ENCODE results near the gene ZBED5. TPM values are rescaled to one million over a fixed set of nuclear protein-coding genes. Genes with fewer than 3 reads are reported as not detected.
"Not testable (repeated sequence)": the region's sequence is repeated elsewhere in the genome, so short reads cannot be mapped to it uniquely, and the experiment has no call there.

The ZBED5 gene
- total and polyA plus RNA-seq, 9 of the 15 experiments (the other 6 are each of a cell fraction or from before 2014, with no cell fraction given): 12.4 to 70.7 (median 26.8) TPM

GRCh38 chr11:10823152-10823579 lies 34.7 kb downstream of the ZBED5 start (continued):
- 0 out of 4 replicates have a peak, but pooled peaks of 1 of the 2 experiments have one; percentile 9 for TF ChIP-seq RCOR1 (IDR thresholded peaks at IDR 0.05; ENCODE audit: borderline replicate concordance in 1 of 2, low read depth in 2 of 2, low read length in 2 of 2)

GRCh38 chr11:10822491-10822890 lies 35.4 kb downstream of the ZBED5 start:
- H3K4me3 ChIP-seq; CTCF ChIA-PET (ENCODE audit: low intra/inter-chr PET ratio); H3K4me2 ChIP-seq (ENCODE audit: insufficient read depth, low read length); H3K9me3 ChIP-seq (replicated peaks; ENCODE audit: control insufficient read depth, insufficient read depth, low read depth, low read length); H2AFZ ChIP-seq (ENCODE audit: low read depth, low read length); intact Hi-C loops (cut with micrococcal nuclease); H4K20me1 ChIP-seq (replicated peaks; ENCODE audit: control insufficient read depth, insufficient read depth, low read length); H3K27me3 ChIP-seq (ENCODE audit: control insufficient read depth in 2 of 2, insufficient read depth in 2 of 2, low read length in 2 of 2); H3K36me3 ChIP-seq (ENCODE audit: control insufficient read depth, insufficient read depth, low read length); H3K9ac ChIP-seq (ENCODE audit: insufficient read depth in 1 of 2, low read depth in 2 of 2, low read length in 2 of 2); in situ Hi-C loops (cut with MboI); DNase-seq (ENCODE audit: extremely low read depth in 1 of 4, low spot score in 3 of 4); H3K27ac ChIP-seq (ENCODE audit: extremely low read depth, low read depth, low read length); ATAC-seq; H3K79me2 ChIP-seq (ENCODE audit: control insufficient read depth, insufficient read depth, low read length); H3K9me1 ChIP-seq (ENCODE audit: control insufficient read depth, insufficient read depth, low read length); FAIRE-seq; BruUV-seq (replicated peaks): not testable (repeated sequence)
- H3K4me1 ChIP-seq (replicated peaks in 1 of 2; ENCODE audit: control insufficient read depth in 2 of 2, insufficient read depth in 2 of 2, low read length in 2 of 2): peaks cover 0 to 26% of the 10 kb centered on the region in 2 experiments; a peak in 4 of 5 replicates
- WGBS (ENCODE audit: insufficient coverage, low coverage, missing lambda C conversion rate): 83% methylated on average over 2 of the region's 3 CpGs
- POLR2A ChIA-PET: interaction anchor here (0.8 kb wide), 1 partner anchor 14 kb away, joined by 3 read pairs; the partner anchor contains the start of gene EIF4G2

GRCh38 chr11:10818594-10818993 lies 39.3 kb downstream of the ZBED5 start:
- BruUV-seq (replicated peaks): no TSS peak
- POLR2A ChIA-PET: interaction anchor here (4.6 kb wide), 1 partner anchor 9 kb away, joined by 37 read pairs; the partner anchor contains the start of gene EIF4G2
- no peak for TF ChIP-seq RBM25 (IDR thresholded peaks at IDR 0.05; ENCODE audit: low read depth, low read length, severe bottlenecking)
- no peak for TF ChIP-seq MECOM (CRISPR knock-in tag; IDR thresholded peaks at IDR 0.05)
- TF ChIP-seq CLOCK (CRISPR knock-in tag; IDR thresholded peaks at IDR 0.05; ENCODE audit: borderline replicate concordance): no peak
- TF ChIP-seq SAFB (IDR thresholded peaks at IDR 0.05; ENCODE audit: borderline replicate concordance, low read depth, low read length): no peak
- TF ChIP-seq KLF10 (CRISPR knock-in tag; IDR thresholded peaks at IDR 0.05): no peak
- TF ChIP-seq HMBOX1 (IDR thresholded peaks at IDR 0.05): no peak
- TF ChIP-seq SMARCA5 (IDR thresholded peaks at IDR 0.05): no peak
- no peak for TF ChIP-seq IRF1 (CRISPR knock-in tag; IDR thresholded peaks at IDR 0.05; ENCODE audit: borderline replicate concordance)

More at GRCh38 chr11:10818594-10818993, 39.3 kb downstream of the ZBED5 start:
- DNase-seq (ENCODE audit: extremely low read depth in 1 of 4, low spot score in 3 of 4): no peak
- no peak for ATAC-seq
- Histone ChIP-seq H3K4me1 (replicated peaks in 1 of 2; ENCODE audit: control insufficient read depth in 2 of 2, insufficient read depth in 2 of 2, low read length in 2 of 2) (peaks cover 0 to 8% of the 10 kb centered on the region in 2 experiments; a peak in 3 of 5 replicates), H3K9me1 (ENCODE audit: control insufficient read depth, insufficient read depth, low read length) (no peaks in the 10 kb centered on the region), H3K36me3 (ENCODE audit: control insufficient read depth, insufficient read depth, low read length) (no peaks in the 10 kb centered on the region), H3K9me3 (replicated peaks; ENCODE audit: control insufficient read depth, insufficient read depth, low read depth, low read length) (no peaks in the 10 kb centered on the region), H3K4me3 (no peak overlapping the region), H2AFZ (ENCODE audit: low read depth, low read length) (peak overlapping the region; percentile 29; the same call in 1 of the 2 replicates), H3K27me3 (ENCODE audit: control insufficient read depth in 2 of 2, insufficient read depth in 2 of 2, low read length in 2 of 2) (no peaks in the 10 kb centered on the region), H3K4me2 (ENCODE audit: insufficient read depth, low read length) (no peak overlapping the region), H4K20me1 (replicated peaks; ENCODE audit: control insufficient read depth, insufficient read depth, low read length) (no peaks in the 10 kb centered on the region), H3K79me2 (ENCODE audit: control insufficient read depth, insufficient read depth, low read length) (no peaks in the 10 kb centered on the region), H3K9ac (ENCODE audit: insufficient read depth in 1 of 2, low read depth in 2 of 2, low read length in 2 of 2) (no peak overlapping the region), H3K27ac (ENCODE audit: extremely low read depth, low read depth, low read length) (no peak overlapping the region)
- intact Hi-C loops (cut with micrococcal nuclease) (no loop called here), in situ Hi-C loops (cut with MboI) (no loop called here)
- 29% methylated on average over 1 of the region's 1 CpG for WGBS (ENCODE audit: insufficient coverage, low coverage, missing lambda C conversion rate)
- FAIRE-seq: no peak
- CTCF ChIA-PET (ENCODE audit: low intra/inter-chr PET ratio): interaction anchor here (0.6 kb wide), 1 partner anchor 1023 kb away, joined by 3 read pairs; the partner anchor contains the start of gene USP47
